CD4-positive, alpha-beta T cell treated with Interleukin-4 for 4 hours (primary cell): ENCODE measurements around the gene CDK6.

Experiments used
- DNase-seq: peaks from one replicate; pipeline ENCODE4 v3.0.0-alpha.2; 2020

Gene CDK6

DNA sequence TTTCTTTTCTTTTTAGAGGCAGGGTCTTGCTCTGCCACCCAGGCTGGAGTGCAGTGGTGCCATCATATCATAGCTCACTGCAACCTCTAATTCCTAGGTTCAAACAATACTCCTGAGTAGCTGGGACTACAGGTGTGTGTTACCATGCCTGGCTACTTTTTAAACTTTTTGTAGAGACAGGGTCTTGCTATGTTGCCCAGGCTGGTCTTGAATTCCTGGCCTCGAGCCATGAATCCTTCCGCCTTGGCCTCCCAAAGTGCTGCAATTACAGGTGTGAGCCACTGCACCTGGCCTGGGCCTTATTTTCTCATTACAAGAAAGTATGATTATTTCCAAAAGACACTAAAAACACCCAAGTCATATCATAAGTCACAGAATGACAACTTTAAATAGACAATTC is 106.6 kb downstream of the CDK6 start:
- DNase-seq: no peak

GRCh38 chr7:92729172-92729571 is 107.2 kb downstream of the CDK6 start:
- no peak for DNase-seq

GRCh38 chr7:92727755-92728154 is 108.6 kb downstream of the CDK6 start:
- no peak for DNase-seq

DNA sequence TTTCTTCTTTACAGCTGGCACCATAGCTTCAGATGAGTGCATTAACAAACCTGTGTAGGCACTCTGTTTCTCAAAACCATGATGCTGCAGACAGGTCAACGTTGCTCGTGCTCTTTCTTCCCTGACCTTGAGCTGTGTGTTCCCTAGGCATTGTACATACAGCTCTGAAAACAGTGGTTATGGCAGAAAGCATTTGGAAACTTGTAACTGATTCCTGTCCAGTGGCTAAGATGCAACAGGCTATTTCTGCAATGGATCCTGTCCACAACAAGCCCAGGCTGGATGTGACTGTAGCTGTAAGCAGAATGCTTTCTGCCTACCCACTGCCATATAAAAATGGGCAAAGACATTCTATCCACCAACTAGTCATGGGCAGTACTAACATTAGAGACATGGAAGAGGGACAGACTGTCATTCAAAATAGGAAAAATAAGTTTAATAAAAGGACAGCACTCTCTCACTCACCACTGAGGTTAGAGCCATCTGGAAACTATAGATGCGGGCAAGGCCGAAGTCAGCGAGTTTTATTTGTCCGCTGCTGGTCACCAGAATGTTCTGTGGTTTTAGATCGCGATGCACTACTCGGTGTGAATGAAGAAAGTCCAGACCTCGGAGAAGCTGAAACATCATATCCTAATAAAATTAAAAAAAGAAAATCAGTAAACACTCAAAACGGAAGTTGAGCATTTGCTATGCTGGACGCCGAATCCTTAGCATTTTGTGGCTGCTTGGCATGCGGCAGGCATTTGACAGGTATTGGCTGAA is 111.0 kb downstream of the CDK6 start:
- no peak for DNase-seq

GRCh38 chr7:92723943-92724342 is 112.4 kb downstream of the CDK6 start:
- peak; percentile 7 for DNase-seq

GRCh38 chr7:92723205-92723604 is 113.2 kb downstream of the CDK6 start:
- no peak for DNase-seq

DNA sequence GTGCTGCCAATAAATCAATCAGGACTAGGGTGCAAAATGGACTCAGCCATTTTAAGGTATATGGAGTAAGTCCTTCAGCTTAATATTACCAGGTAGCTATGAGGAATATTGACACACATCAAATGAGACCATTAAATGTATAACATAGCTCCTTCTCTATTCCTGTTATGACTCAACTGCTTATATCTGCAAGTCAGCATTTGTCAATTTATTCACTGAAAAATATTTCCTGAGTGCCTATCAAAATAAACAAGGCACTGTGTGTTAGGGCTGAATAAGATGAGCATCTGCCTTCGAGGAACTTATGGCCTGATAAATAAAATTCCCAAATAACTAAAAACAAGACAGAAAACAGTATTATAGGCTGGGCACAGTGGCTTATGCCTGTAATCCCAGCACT is 113.8 kb downstream of the CDK6 start:
- DNase-seq: no peak

DNA sequence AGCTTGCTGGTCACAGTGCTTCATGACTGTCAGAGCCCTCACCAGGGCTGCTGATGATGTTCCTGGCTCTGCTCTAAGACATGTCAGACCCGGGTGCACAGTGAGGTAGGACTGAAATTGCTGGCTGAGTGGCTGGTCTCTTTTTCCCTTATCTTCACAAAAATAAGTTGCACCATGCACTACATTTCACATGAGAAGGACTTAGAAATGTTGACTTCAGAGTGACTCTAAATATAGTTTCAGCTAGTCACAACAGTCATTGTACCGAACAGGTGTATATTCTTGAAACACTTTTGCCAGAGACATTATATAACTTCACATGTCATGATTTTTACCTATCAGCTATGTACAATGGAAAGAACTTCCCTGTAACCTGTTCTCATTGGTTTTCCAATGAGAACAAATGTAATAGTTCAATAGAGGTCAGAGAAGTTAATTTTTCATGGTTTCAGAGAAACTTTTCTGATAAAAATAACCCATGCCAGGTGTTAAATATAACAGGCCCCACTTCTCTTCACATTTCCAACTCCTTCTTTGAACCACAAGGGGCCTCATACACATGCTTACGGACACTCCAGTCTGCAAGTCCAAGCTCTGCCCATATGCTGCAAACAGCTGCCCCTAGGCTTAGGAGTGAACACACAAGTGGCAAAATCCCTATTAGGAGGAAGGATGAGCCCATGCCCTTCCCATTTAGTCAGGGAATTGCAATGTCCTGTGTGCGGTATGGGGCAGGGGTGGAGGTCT is 115.6 kb downstream of the CDK6 start:
- DNase-seq: no peak

GRCh38 chr7:92717993-92718716 is 118.2 kb downstream of the CDK6 start:
- peak; percentile 70 for DNase-seq

DNA sequence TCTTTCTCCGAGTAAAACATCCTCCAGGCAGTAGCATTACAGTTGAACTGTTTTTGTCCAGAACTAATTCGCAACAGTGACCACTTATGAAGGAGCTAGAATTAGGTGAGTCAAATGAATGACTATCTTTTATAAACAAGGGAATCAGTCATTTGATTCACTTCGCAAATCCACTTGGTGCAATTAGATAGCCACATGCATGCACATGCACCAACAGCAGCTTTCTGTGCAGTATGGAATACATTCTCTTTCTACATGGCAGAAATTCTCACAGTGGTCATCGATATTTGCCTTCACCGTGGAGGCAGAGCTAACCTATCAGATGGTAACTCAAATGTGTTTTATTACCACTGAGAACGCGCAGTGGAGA is 118.8 kb downstream of the CDK6 start:
- DNase-seq: no peak

- DNase-seq: no peak
Measured at GRCh38 chr7:92716825-92717580, 119.4 kb downstream of the CDK6 start.

- DNase-seq: no peak
Measured at GRCh38 chr7:92715963-92716362, 120.4 kb downstream of the CDK6 start.

DNA sequence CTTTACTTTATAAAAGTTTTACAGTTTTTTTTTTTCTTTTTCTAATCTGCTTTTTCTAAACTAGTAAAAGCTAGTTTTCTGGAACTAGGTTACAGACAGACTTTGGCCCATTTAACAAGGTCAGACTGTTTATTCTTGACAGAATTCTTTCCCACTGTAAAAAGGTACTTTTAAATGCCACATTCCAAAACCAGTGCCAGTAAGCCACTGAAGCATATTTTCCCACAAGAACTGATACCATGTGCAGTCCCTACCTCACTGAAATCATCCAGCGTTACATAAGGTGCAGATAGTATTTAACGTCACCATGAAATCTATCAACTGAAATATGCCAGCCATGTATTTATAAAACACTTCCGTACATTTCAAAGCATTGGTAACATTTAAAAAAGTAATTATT is 121.6 kb downstream of the CDK6 start:
- no peak for DNase-seq

- DNase-seq: no peak
Measured at GRCh38 chr7:92714280-92714679, 122.1 kb downstream of the CDK6 start.

DNA sequence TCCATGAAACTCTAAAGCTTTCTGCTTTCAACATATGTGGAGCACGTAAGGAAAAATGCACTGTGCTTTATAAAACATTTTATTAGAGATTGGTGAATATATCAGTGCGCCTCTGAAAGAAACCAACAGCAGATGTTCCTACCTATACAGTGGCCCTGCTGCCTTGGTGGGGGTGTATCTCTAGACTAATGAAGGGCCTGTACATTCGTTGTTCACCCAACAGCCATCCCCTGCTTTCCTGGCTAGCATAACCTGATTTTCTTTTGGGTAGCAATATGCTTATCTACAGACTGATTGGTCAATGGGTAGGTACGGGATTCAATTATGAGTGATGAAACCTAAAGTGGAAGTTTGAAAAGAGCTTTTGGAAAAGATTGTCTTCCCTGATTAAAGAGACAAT is 126.5 kb downstream of the CDK6 start:
- no peak for DNase-seq

- no peak for DNase-seq
Measured at GRCh38 chr7:92709150-92709549, 127.2 kb downstream of the CDK6 start.

GRCh38 chr7:92708111-92709042 is 128.0 kb downstream of the CDK6 start:
- DNase-seq: no peak

DNA sequence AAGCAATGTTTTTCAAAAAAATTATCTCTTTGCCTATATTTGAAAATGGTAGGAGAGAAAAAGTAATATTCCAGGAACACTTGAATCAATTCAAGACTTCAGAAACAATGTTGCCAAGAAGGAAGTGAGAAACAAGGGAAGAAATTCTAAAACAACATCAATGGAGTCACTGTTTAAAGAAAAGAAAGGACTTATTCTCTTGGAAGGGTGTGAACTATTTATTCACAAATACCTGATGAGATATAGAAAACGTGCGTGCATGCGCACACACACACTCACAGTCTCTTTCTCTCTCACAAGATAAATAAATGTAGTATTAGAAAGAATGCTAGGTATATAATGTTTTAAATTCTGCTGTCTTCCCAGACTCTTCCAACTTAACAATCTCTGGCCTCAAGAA is 128.9 kb downstream of the CDK6 start:
- DNase-seq: no peak

GRCh38 chr7:92706563-92706962 is 129.8 kb downstream of the CDK6 start:
- no peak for DNase-seq

- no peak for DNase-seq
Measured at GRCh38 chr7:92705831-92706230, 130.5 kb downstream of the CDK6 start.

DNA sequence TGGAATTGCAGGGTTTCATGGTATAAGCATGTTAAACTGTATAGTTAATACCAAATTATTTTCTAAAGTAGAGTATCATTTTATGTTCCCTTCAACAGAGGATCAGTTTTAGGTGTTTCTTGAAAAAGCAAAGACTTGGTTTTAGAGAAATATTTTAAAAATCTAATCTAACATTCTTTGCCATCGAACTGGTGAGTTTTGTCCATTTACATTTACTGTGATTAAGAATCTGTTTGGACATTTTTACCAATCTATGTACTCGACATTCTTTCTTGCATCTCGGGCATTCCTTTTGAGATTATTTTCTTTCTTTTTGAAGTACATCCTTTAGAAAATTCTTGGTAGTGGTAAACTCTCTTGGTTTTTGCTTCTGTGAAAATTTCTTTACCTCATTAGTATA is 131.5 kb downstream of the CDK6 start:
- DNase-seq: no peak

GRCh38 chr7:92702535-92702934 is 133.8 kb downstream of the CDK6 start:
- DNase-seq: no peak
